C4-2B (cell line): ENCODE results near the gene FLYWCH2.

Experiments used
- CTCF ChIP-seq: fragments of 450-650 bp; conservative IDR thresholded peaks from 2 replicates; pipeline ENCODE4 v1.5.1; 2017; ENCODE audit warnings: mild to moderate bottlenecking
- ZFX ChIP-seq: fragments of 450-650 bp; IDR thresholded peaks from 2 replicates; pipeline ENCODE4 v1.6.1; 2017

GRCh38 chr16:2853531-2854073, 29.4 kb upstream of the FLYWCH2 start:
- TF ChIP-seq CTCF (no peak), ZFX (no peak)
